OCI-LY1 (cell line): ENCODE results near the gene SFSWAP.

Experiments
- H2AFZ ChIP-seq: fragments of 200-600 bp; sonication (generic), shearing (Covaris generic); 2 replicates; pipeline ENCODE4 v1.6.0; 2014; ENCODE audit warnings: antibody characterized with exemption, mild to moderate bottlenecking, low read length
- H3F3A ChIP-seq: fragments of 200-600 bp; sonication (generic), shearing (Covaris generic); 2 replicates; pipeline ENCODE4 v1.6.0; 2014; ENCODE audit warnings: mild to moderate bottlenecking, antibody characterized with exemption, low read length, moderate library complexity; ENCODE audit not compliant: insufficient read depth
- H3K27ac ChIP-seq: fragments of 200-600 bp; sonication (generic); 2 replicates; pipeline ENCODE4 v1.5.1; 2014; ENCODE audit warnings: low read length, mixed run types, mild to moderate bottlenecking, low read depth; ENCODE audit not compliant: poor library complexity, severe bottlenecking
- H3K27me3 ChIP-seq: fragments of 200-600 bp; sonication (generic); 2 replicates; pipeline ENCODE4 v1.6.0; 2014; ENCODE audit warnings: antibody characterized with exemption, mild to moderate bottlenecking, low read length, moderate library complexity; ENCODE audit not compliant: insufficient read depth
- H3K36me3 ChIP-seq: fragments of 200-600 bp; sonication (generic); 2 replicates; pipeline ENCODE4 v1.6.1; 2014; ENCODE audit warnings: mild to moderate bottlenecking, antibody characterized with exemption, low read length, moderate library complexity, mixed read lengths; ENCODE audit not compliant: insufficient read depth
- H3K4me1 ChIP-seq: fragments of 200-600 bp; sonication (generic); 2 replicates; pipeline ENCODE4 v1.5.1; 2014; ENCODE audit warnings: mild to moderate bottlenecking, low read length, moderate library complexity; ENCODE audit not compliant: insufficient read depth, severe bottlenecking
- H3K4me2 ChIP-seq: fragments of 200-600 bp; sonication (generic), shearing (Covaris generic); 2 replicates; pipeline ENCODE4 v1.6.1; 2014; ENCODE audit warnings: low read length
- H3K4me3 ChIP-seq: fragments of 200-600 bp; sonication (generic); 2 replicates; pipeline ENCODE4 v1.5.1; 2014; ENCODE audit warnings: low read length, low read depth, mild to moderate bottlenecking, mixed read lengths; ENCODE audit not compliant: poor library complexity, severe bottlenecking
- H3K79me2 ChIP-seq: fragments of 200-600 bp; shearing (Covaris generic); 2 replicates; pipeline ENCODE4 v1.6.1; 2016; ENCODE audit warnings: mixed run types, low read length, mixed read lengths; ENCODE audit not compliant: insufficient read depth
- H3K9ac ChIP-seq: fragments of 200-600 bp; sonication (generic), shearing (Covaris generic); 2 replicates; pipeline ENCODE4 v1.6.1; 2014; ENCODE audit warnings: mild to moderate bottlenecking, low read length, mixed read lengths
- H3K9me2 ChIP-seq: fragments of 200-600 bp; sonication (generic), shearing (Covaris generic); 2 replicates; pipeline ENCODE4 v1.6.1; 2014; ENCODE audit warnings: low read depth, mild to moderate bottlenecking, low read length, mixed read lengths
- H3K9me3 ChIP-seq: fragments of 200-600 bp; shearing (Covaris generic); 2 replicates; pipeline ENCODE4 v1.6.1; 2014; ENCODE audit warnings: low read length, mixed read lengths
- H4K20me1 ChIP-seq: fragments of 200-600 bp; sonication (generic), shearing (Covaris generic); 2 replicates; pipeline ENCODE4 v1.6.0; 2016; ENCODE audit warnings: mild to moderate bottlenecking, low read length; ENCODE audit not compliant: insufficient read depth
- EZH2 ChIP-seq: fragments of 200-600 bp; sonication (generic), shearing (Covaris generic); IDR thresholded peaks from 2 replicates; pipeline ENCODE4 v1.8.0; 2017; ENCODE audit warnings: borderline replicate concordance, mixed run types, mild to moderate bottlenecking, antibody characterized with exemption, low read length, moderate library complexity, mixed read lengths
- TF ChIP-seq, protein P1 (sequence below): fragments of 200-600 bp; sonication (generic), shearing (Covaris generic); IDR thresholded peaks from 2 replicates; pipeline ENCODE4 v1.5.1; 2017; ENCODE audit warnings: mild to moderate bottlenecking, antibody characterized with exemption, low read length, moderate library complexity, mixed read lengths

Gene SFSWAP

GRCh38 chr12:131830914-131831571 is 120.2 kb downstream of the SFSWAP start:
- Histone ChIP-seq H3K27ac (no peak overlapping the region), H3K36me3 (no peaks in the 10 kb centered on the region), H3F3A (no peaks in the 10 kb centered on the region), H3K27me3 (no peaks in the 10 kb centered on the region), H3K4me2 (no peak overlapping the region), H3K4me1 (no peaks in the 10 kb centered on the region), H3K9me3 (no peaks in the 10 kb centered on the region), H2AFZ (no peak overlapping the region), H3K9me2 (no peaks in the 10 kb centered on the region), H3K79me2 (no peaks in the 10 kb centered on the region), H3K9ac (no peak overlapping the region), H4K20me1 (no peaks in the 10 kb centered on the region), H3K4me3 (no peak overlapping the region)
- TF ChIP-seq, protein P1, sequence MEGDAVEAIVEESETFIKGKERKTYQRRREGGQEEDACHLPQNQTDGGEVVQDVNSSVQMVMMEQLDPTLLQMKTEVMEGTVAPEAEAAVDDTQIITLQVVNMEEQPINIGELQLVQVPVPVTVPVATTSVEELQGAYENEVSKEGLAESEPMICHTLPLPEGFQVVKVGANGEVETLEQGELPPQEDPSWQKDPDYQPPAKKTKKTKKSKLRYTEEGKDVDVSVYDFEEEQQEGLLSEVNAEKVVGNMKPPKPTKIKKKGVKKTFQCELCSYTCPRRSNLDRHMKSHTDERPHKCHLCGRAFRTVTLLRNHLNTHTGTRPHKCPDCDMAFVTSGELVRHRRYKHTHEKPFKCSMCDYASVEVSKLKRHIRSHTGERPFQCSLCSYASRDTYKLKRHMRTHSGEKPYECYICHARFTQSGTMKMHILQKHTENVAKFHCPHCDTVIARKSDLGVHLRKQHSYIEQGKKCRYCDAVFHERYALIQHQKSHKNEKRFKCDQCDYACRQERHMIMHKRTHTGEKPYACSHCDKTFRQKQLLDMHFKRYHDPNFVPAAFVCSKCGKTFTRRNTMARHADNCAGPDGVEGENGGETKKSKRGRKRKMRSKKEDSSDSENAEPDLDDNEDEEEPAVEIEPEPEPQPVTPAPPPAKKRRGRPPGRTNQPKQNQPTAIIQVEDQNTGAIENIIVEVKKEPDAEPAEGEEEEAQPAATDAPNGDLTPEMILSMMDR = no peak
- TF ChIP-seq EZH2 = no peak

DNA sequence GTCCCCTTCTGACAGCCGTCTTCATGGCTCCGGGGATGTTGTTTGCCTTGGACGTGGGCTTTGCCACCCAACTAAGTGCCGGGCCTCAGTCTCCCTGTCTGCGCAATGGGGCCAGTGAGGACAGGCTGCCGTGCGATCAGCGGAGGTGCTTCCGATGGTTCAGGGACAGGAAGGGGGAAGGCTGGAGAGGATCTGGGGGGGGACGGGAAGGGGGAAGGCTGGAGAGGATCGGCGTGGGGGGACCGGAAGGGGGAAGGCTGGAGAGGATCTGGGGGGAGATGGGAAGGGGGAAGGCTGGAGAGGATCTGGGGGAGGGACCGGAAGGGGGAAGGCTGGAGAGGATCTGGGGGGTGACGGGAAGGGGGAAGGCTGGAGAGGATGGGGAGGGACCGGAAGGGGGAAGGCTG is 120.7 kb downstream of the SFSWAP start:
- no peaks in the 10 kb centered on the region for H3K27me3 ChIP-seq
- TF ChIP-seq, protein P1 = no peak
- TF ChIP-seq EZH2 = no peak
- no peaks in the 10 kb centered on the region for H3K36me3 ChIP-seq
- H3K4me2 ChIP-seq = no peak overlapping the region
- no peak overlapping the region for H2AFZ ChIP-seq
- H3K79me2 ChIP-seq = no peaks in the 10 kb centered on the region
- H3K4me3 ChIP-seq = no peak overlapping the region
- no peaks in the 10 kb centered on the region for H3K4me1 ChIP-seq
- no peaks in the 10 kb centered on the region for H4K20me1 ChIP-seq
- no peaks in the 10 kb centered on the region for H3K9me3 ChIP-seq
- no peak overlapping the region for H3K27ac ChIP-seq
- H3F3A ChIP-seq = no peaks in the 10 kb centered on the region
- no peak overlapping the region for H3K9ac ChIP-seq
- H3K9me2 ChIP-seq = no peaks in the 10 kb centered on the region

- H3F3A ChIP-seq = no peaks in the 10 kb centered on the region
- H3K9me3 ChIP-seq = no peaks in the 10 kb centered on the region
- no peak overlapping the region for H3K9ac ChIP-seq
- no peaks in the 10 kb centered on the region for H3K79me2 ChIP-seq
- no peaks in the 10 kb centered on the region for H4K20me1 ChIP-seq
- no peak overlapping the region for H3K27ac ChIP-seq
- no peaks in the 10 kb centered on the region for H3K4me1 ChIP-seq
- H3K27me3 ChIP-seq = no peaks in the 10 kb centered on the region
- no peaks in the 10 kb centered on the region for H3K9me2 ChIP-seq
- no peak overlapping the region for H3K4me3 ChIP-seq
- H2AFZ ChIP-seq = no peak overlapping the region
- no peaks in the 10 kb centered on the region for H3K36me3 ChIP-seq
- no peak overlapping the region for H3K4me2 ChIP-seq
- TF ChIP-seq EZH2 = no peak
- TF ChIP-seq, protein P1 = no peak
Measured at GRCh38 chr12:131832321-131833231, 121.7 kb downstream of the SFSWAP start.
